Hepatic stellate cell (primary cell): ENCODE measurements around the gene SCYL3.
"Not testable (repeated sequence)": the region's sequence is repeated elsewhere in the genome, so short reads cannot be mapped to it uniquely, and the experiment has no call there.

ENCODE experiments used
- DNase-seq: peaks from one replicate; pipeline ENCODE4 v3.0.0; 2011; ENCODE audit warnings: low spot score

Gene SCYL3

DNA sequence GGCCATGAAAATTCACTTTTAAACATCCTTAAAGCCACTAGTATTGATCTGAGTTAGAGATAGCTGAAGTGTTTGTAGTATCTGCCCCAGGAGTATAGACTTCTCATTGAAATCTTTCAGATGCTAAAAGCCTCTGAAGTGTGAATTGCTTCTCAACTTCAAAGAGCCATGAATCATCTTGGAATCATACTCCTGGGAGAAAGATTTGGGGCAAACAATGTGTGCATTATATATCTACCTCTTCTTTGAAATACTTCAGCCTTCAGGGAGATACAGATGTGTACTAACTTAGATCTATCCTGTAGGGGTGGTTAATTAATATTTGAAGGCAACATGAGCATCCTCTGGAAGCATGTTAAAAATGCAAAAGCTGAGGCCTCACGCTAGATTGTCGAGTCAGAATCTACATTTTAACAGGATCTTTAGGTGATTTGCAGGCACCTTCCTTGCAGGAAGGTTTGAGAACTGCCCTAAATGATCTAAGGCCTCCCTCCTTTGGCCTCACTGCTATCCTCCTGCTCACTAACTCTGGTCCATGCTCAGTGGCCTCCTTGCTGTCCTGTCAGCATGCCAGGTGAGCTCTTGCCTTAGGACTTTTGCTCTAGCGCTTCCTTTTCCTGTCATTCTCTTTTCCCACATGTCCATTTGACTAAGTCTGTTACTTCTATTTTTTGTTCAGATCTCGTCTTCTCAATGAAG lies 6.0 kb upstream of the SCYL3 start:
- no peak for DNase-seq

- DNase-seq, result no peak
Observed at GRCh38 chr1:169896013-169896412, 2.3 kb upstream of the SCYL3 start.

- DNase-seq, result no peak
Observed at GRCh38 chr1:169894424-169895145, 889 bp upstream of the SCYL3 start.

- peak; percentile 54 for DNase-seq
Observed at GRCh38 chr1:169892927-169893644, 610 bp downstream of the SCYL3 start.

DNA sequence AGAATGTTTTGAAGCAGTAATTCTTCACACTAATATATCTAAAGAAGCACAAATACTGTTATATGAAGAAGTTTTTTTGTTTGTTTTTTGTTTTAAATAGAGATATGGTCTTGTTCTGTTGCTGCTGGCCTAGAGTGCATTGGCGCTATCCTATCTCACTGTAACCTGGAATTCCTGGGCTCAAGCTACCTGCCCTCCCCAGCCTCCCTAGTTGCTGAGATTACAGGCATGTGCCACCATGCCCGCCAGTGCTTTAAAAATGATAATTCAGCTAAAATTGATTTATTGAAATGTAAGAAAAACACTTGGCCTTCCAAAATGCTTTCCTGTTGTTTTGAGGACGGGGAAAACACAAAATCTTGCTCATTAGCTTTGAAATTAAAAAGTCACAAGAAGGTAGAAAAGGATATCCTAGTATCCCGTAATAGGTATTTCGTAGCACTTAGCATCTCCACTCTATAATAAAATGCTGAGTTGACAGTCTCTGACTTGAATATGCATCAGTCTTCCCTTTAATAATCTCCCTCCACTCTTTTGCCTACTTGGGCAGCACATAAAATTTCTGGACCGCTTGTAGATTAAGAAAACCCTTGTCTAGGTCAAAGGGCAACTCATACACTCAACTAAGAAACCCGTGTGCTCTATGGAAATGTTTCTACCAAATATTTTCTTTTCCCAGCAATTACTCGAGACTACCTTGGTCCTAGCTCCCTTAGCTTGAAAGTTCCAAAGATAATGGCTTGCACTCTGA lies 1.3 kb downstream of the SCYL3 start:
- no peak for DNase-seq

GRCh38 chr1:169891539-169891885 lies 2.2 kb downstream of the SCYL3 start:
- no peak for DNase-seq

GRCh38 chr1:169890761-169891538 lies 2.7 kb downstream of the SCYL3 start:
- DNase-seq, result no peak

- no peak for DNase-seq
Observed at GRCh38 chr1:169889871-169890270, 3.8 kb downstream of the SCYL3 start.

- DNase-seq, result no peak
Observed at GRCh38 chr1:169886931-169887330, 6.8 kb downstream of the SCYL3 start.

GRCh38 chr1:169886422-169886821 lies 7.3 kb downstream of the SCYL3 start:
- no peak for DNase-seq

- no peak for DNase-seq
Observed at GRCh38 chr1:169885207-169885606, 8.5 kb downstream of the SCYL3 start.

DNA sequence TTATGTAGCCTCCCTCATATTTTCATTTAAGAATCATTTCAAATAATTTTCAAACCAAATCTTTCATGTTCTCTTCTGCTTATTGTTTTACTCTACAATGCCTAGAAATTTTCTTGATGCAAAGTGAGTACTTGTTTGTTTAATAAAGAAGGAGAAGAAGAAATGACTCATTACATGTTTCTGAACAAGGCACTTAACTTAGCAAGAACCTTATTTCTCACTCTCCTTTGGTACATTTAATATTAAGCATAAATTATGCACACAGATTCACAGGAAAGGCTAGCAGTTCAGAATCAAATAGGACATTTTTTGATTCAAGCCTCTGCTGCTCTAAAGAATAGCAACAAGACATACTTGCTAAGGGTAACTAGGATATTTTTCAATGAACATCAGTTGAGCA lies 9.1 kb downstream of the SCYL3 start:
- DNase-seq, result no peak

- no peak for DNase-seq
Observed at GRCh38 chr1:169882039-169882511, 11.6 kb downstream of the SCYL3 start.

DNA sequence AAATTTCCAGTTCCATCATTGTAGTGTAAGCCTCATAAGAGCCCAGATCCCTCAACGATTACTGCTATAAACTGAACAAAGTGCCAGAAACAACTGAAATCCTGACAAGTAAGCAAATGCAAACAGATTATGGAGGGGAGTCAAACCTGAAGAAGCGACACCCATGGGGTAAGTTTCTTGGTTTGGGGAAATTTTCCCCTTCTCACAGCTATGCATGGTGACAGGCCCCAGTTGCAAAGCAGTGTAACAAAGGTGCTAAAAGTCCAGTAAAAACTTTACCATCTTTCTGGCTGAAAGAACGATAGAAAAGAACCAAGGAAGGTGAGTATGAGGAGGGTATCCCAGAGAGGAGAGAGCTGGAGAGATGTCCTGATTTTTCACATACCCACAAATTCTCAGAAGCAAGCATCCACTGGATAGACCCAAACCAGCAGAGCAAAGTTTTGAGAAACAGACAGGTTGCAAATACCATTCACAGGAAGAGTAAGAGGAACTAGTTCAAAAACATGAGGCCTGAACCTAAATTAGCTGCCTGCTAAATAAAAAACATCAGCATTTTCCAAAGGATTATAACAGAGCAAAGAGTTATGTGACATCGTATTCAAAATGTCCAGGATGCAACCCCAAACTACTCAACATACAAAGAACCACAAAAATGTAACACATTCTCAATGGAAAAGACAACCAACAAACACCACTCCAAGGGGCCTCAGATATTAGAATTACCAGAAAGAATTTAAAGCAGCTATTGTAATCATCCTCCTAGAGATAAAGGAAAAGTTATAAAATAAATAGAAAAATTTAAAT lies 14.5 kb downstream of the SCYL3 start:
- no peak for DNase-seq

GRCh38 chr1:169878498-169878897 lies 15.2 kb downstream of the SCYL3 start:
- DNase-seq, result no peak

DNA sequence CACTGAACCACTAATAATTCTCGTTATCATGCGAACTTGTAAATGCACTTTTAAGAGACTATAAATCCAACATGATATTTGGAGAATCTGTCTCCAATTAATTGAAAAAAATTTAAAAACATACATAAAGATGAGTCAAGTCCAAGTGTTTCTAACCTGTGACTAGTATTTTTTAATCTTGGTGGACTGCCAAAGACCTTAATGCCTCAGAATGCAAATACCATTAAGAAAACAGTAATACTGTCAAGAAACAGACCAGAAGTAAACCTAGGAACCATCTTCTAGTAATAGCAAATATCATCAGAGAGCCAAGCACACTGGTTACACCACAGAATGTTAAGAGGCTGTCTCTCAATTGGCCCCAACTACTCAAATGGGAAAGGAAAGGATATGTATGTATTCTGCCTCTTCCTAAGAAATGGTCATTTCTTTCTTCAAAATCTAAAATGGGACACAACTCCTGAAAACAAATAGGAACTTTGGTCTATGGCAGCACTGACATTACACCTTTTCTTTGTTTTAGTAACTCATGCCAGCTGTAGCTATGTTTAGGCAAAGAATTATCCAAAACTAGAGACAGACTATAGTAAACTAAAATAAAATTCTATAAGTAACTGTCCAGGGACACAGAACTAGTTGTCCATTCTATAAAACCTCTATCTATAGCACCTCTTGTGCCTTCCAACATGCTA lies 15.8 kb downstream of the SCYL3 start:
- DNase-seq, result no peak

- DNase-seq, result peak; percentile 45
Observed at GRCh38 chr1:169874229-169874628, 19.5 kb downstream of the SCYL3 start.

DNA sequence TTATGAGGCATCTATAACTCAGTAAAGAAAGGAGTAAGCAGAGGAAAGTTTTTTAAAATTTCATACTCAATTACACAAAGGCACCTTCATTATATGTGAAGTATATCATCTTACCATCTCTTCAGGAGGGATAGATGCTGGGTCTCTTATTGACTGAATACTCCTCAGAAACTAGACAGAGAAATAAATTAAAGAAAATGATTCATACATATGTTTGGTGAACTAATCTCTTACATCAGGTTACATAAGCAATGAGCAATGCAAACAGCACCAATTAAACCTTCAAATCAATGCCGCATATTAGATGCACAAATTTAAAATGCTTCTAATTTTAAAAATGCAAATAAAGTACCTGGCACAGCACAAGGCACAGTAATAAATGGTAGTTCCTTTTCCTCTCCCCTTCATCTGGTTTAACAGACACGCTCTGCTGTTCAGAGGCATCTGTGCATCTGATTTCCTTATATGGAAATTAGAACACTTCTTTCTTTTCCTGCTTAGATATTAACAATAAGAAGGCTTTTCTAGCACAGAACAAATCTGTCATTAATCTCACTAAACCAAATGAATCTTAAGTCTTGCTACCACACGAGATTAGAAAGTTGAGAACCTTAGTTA lies 20.0 kb downstream of the SCYL3 start:
- no peak for DNase-seq

DNA sequence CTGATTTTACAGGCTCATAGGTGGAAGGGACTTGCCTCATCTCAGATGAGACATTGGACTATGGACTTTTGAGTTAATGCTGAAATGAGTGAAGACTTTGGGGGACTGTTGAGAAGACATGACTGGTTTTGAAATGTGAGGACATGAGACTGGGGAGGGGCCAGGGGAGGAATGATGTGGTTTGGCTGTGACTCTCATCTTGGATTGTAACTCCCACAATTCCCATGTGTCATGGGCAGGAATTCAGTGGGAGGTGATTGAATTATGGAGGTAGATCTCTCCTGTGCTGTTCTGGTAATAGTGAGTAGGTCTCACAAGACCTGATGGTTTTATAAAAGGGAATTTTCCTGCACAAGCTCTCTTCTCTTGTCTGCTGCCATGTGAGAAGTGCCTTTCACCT lies 20.8 kb downstream of the SCYL3 start:
- no peak for DNase-seq

DNA sequence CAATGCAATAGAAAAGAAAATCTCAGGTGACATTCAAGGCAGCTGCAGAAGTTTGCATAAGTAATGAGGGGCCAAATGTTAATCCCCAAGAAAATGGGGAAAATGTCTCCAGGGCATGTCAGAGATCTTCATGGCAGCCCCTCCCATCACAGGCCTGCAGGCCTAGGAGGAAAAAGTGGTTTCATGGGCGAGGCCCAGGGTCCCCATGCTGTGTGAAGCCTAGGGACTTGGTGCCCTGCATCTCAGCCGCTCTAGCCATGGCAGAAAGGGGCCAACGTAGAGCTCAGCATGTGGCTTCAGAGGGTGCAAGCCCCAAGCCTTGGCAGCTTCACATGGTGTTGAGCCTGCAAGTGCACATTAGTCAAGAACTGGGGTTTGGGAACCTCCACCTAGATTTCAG lies 21.7 kb downstream of the SCYL3 start:
- DNase-seq, result not testable (repeated sequence)
